Measurements from ENCODE around the gene COL8A2. TPM values are rescaled to one million over a fixed set of nuclear protein-coding genes. Genes with fewer than 3 reads are reported as not detected.
A peak's percentile ranks its signal among the peaks of the same experiment; 100 is the strongest.

The COL8A2 gene
- total RNA-seq, 2 donors from 2014 or later: 7.9 to 10.7 TPM

GRCh38 chr1:36148821-36149236 is 23.8 kb upstream of the COL8A2 start:
- WGBS: 2% methylated on average over 16 of the region's 16 CpGs
- peaks cover 20% of the 10 kb centered on the region for H3K4me1 ChIP-seq (replicated peaks)
- H3K4me3 ChIP-seq: peak overlapping the region; percentile 75 to 84
- no peaks in the 10 kb centered on the region for H3K36me3 ChIP-seq
- no peaks in the 10 kb centered on the region for H3K9me3 ChIP-seq
- intact Hi-C loops (cut with DNase I): loop anchor here (1.0 to 10.0 kb wide), 2 partner anchors 75 to 276 kb away; partner anchors contain the start of gene THRAP3
- no peaks in the 10 kb centered on the region for H3K27me3 ChIP-seq (replicated peaks; ENCODE audit: insufficient read depth)
- no peak for TF ChIP-seq POLR2A (IDR thresholded peaks at IDR 0.05)
- TF ChIP-seq CTCF (IDR thresholded peaks at IDR 0.05): no peak
- TF ChIP-seq POLR2AphosphoS5 (IDR thresholded peaks at IDR 0.05): no peak
- H3K27ac ChIP-seq: peak overlapping the region; percentile 93 to 98
- no peak for DNase-seq (ENCODE audit: low spot score)

- intact Hi-C loops (cut with DNase I): loop anchor here (10.0 kb wide), 1 partner anchor 280 kb away; no protein-coding TSS in a partner anchor
- H3K27ac ChIP-seq: no peak overlapping the region
- peaks cover 9% of the 10 kb centered on the region for H3K4me1 ChIP-seq (replicated peaks)
- 90% methylated on average over 2 of the region's 2 CpGs for WGBS
- no peaks in the 10 kb centered on the region for H3K9me3 ChIP-seq
- no peak for TF ChIP-seq CTCF (IDR thresholded peaks at IDR 0.05)
- no peak for TF ChIP-seq POLR2A (IDR thresholded peaks at IDR 0.05)
- TF ChIP-seq POLR2AphosphoS5 (IDR thresholded peaks at IDR 0.05): no peak
- no peak overlapping the region for H3K4me3 ChIP-seq
- no peaks in the 10 kb centered on the region for H3K36me3 ChIP-seq
- no peak for DNase-seq (ENCODE audit: low spot score)
- H3K27me3 ChIP-seq (replicated peaks; ENCODE audit: insufficient read depth): no peaks in the 10 kb centered on the region
Measured at GRCh38 chr1:36144413-36144812, 19.4 kb upstream of the COL8A2 start.

- H3K4me3 ChIP-seq: no peak overlapping the region
- WGBS: 88% methylated on average over 4 of the region's 4 CpGs
- TF ChIP-seq POLR2AphosphoS5 (IDR thresholded peaks at IDR 0.05): no peak
- no peak for TF ChIP-seq POLR2A (IDR thresholded peaks at IDR 0.05)
- TF ChIP-seq CTCF (IDR thresholded peaks at IDR 0.05): no peak
- no peak overlapping the region for H3K27ac ChIP-seq
- DNase-seq (ENCODE audit: low spot score): no peak
- H3K9me3 ChIP-seq: no peaks in the 10 kb centered on the region
- no peaks in the 10 kb centered on the region for H3K27me3 ChIP-seq (replicated peaks; ENCODE audit: insufficient read depth)
- no peaks in the 10 kb centered on the region for H3K36me3 ChIP-seq
- intact Hi-C loops (cut with DNase I): loop anchor here (10.0 kb wide), 1 partner anchor 281 kb away; no protein-coding TSS in a partner anchor
- peaks cover 7% of the 10 kb centered on the region for H3K4me1 ChIP-seq (replicated peaks)
Measured at GRCh38 chr1:36143424-36143823, 18.4 kb upstream of the COL8A2 start.

GRCh38 chr1:36142121-36142520 is 17.1 kb upstream of the COL8A2 start:
- 6% methylated on average over 1 of the region's 1 CpG for WGBS
- no peak for TF ChIP-seq POLR2A (IDR thresholded peaks at IDR 0.05)
- TF ChIP-seq CTCF (IDR thresholded peaks at IDR 0.05): no peak
- TF ChIP-seq POLR2AphosphoS5 (IDR thresholded peaks at IDR 0.05): no peak
- H3K27ac ChIP-seq: no peak overlapping the region
- no peak overlapping the region for H3K4me3 ChIP-seq
- intact Hi-C loops (cut with DNase I): loop anchor here (10.0 kb wide), 1 partner anchor 283 kb away; no protein-coding TSS in a partner anchor
- no peaks in the 10 kb centered on the region for H3K9me3 ChIP-seq
- no peaks in the 10 kb centered on the region for H3K27me3 ChIP-seq (replicated peaks; ENCODE audit: insufficient read depth)
- no peak for DNase-seq (ENCODE audit: low spot score)
- H3K4me1 ChIP-seq (replicated peaks): no peaks in the 10 kb centered on the region
- no peaks in the 10 kb centered on the region for H3K36me3 ChIP-seq

- no peaks in the 10 kb centered on the region for H3K36me3 ChIP-seq
- 83% methylated on average over 5 of the region's 5 CpGs for WGBS
- H3K9me3 ChIP-seq: no peaks in the 10 kb centered on the region
- no peak overlapping the region for H3K27ac ChIP-seq
- H3K27me3 ChIP-seq (replicated peaks; ENCODE audit: insufficient read depth): no peaks in the 10 kb centered on the region
- TF ChIP-seq CTCF (IDR thresholded peaks at IDR 0.05) (no peak), POLR2AphosphoS5 (IDR thresholded peaks at IDR 0.05) (no peak), POLR2A (IDR thresholded peaks at IDR 0.05) (no peak)
- DNase-seq (ENCODE audit: low spot score): no peak
- intact Hi-C loops (cut with DNase I): no loop called here
- H3K4me3 ChIP-seq: no peak overlapping the region
- H3K4me1 ChIP-seq (replicated peaks): no peaks in the 10 kb centered on the region
Measured at GRCh38 chr1:36139521-36139920, 14.5 kb upstream of the COL8A2 start.

Measured in prostate gland (tissue), 2 donors.